CD8-positive, alpha-beta memory T cell (primary cell): ENCODE results near the gene NLGN1. TPM values are rescaled to one million over a fixed set of nuclear protein-coding genes. Genes with fewer than 3 reads are reported as not detected.

ENCODE experiments used
- CTCF ChIA-PET: fragments of 350-600 bp; sonication (Branson Sonifier 250); formaldehyde crosslinking; loops from one replicate; lab custom pipeline; 2021; ENCODE audit warnings: antibody characterized with exemption; lab: Charles Lee
- POLR2A ChIA-PET: fragments of 350-600 bp; sonication (Branson Sonifier 250); formaldehyde crosslinking; loops from one replicate; lab custom pipeline; 2021; ENCODE audit warnings: antibody characterized with exemption; lab: Charles Lee
- DNase-seq, 5 donors: peaks; one replicate each; pipeline versions ENCODE4 v3.0.0 to v3.0.0-alpha.2; 2020 to 2022; ENCODE audit warnings: mixed read lengths in 1 of 5
- H3K27ac ChIP-seq: one replicate; pipeline ENCODE4 v1.7.0; 2013; ENCODE audit warnings: low read depth, mild to moderate bottlenecking, low read length, moderate library complexity
- H3K27me3 ChIP-seq: 2 replicates; pipeline ENCODE4 v1.7.0; 2013; ENCODE audit warnings: low read length, mild to moderate bottlenecking; ENCODE audit not compliant: insufficient read depth, poor library complexity, severe bottlenecking
- H3K36me3 ChIP-seq: 2 replicates; pipeline ENCODE4 v1.7.0; 2013; ENCODE audit warnings: mild to moderate bottlenecking, low read length, moderate library complexity; ENCODE audit not compliant: insufficient read depth
- H3K4me1 ChIP-seq: 2 replicates; pipeline ENCODE4 v1.7.0; 2013; ENCODE audit warnings: mild to moderate bottlenecking, low read length, moderate library complexity; ENCODE audit not compliant: insufficient read depth
- H3K4me3 ChIP-seq: 2 replicates; pipeline ENCODE4 v1.7.0; 2013; ENCODE audit warnings: mild to moderate bottlenecking, low read length
- H3K9me3 ChIP-seq: 2 replicates; pipeline ENCODE4 v1.7.0; 2013; ENCODE audit warnings: mild to moderate bottlenecking, low read length
- H3K27ac Mint-ChIP-seq, 8 donors: one replicate each; pipeline ENCODE4 v1.8.0; 2020 to 2021; ENCODE audit warnings: mixed read lengths in 8 of 8, mild to moderate bottlenecking in 6 of 8, inconsistent platforms in 3 of 8, moderate library complexity in 3 of 8
- H3K27me3 Mint-ChIP-seq, 2 donors: one replicate each; pipeline ENCODE4 v1.8.0; 2020 to 2021; ENCODE audit warnings: mixed read lengths in 2 of 2, mild to moderate bottlenecking in 1 of 2, moderate library complexity in 1 of 2
- H3K36me3 Mint-ChIP-seq, 3 donors: one replicate each; pipeline ENCODE4 v1.8.0; 2020 to 2021; ENCODE audit warnings: mixed read lengths in 3 of 3, inconsistent platforms in 1 of 3, mild to moderate bottlenecking in 1 of 3
- H3K4me1 Mint-ChIP-seq, 3 donors: one replicate each; pipeline ENCODE4 v1.8.0; 2020 to 2021; ENCODE audit warnings: mixed read lengths in 3 of 3, inconsistent platforms in 1 of 3, mild to moderate bottlenecking in 1 of 3
- H3K4me3 Mint-ChIP-seq, 7 donors: one replicate each; pipeline ENCODE4 v1.8.0; 2020 to 2021; ENCODE audit warnings: mixed read lengths in 7 of 7, mild to moderate bottlenecking in 6 of 7, moderate library complexity in 4 of 7, inconsistent platforms in 2 of 7
- H3K9me3 Mint-ChIP-seq, 5 donors: one replicate each; pipeline ENCODE4 v1.8.0; 2020 to 2022; ENCODE audit warnings: mixed read lengths in 5 of 5, mild to moderate bottlenecking in 3 of 5, moderate library complexity in 2 of 5, inconsistent platforms in 1 of 5
- polyA plus RNA-seq: library from polyadenylated mRNA; unstranded; fragments of 300-500 nt; fragmentation: Illumina TruSeq; gene quantifications from one replicate; pipeline ENCODE4 v1.2.3, GENCODE V29; 2021
- total RNA-seq, 2 experiments: library from RNA; stranded (reverse); gene quantifications; one replicate each; pipeline ENCODE4 v1.2.3, GENCODE V29; 2021

The NLGN1 gene
- total and polyA plus RNA-seq, 3 experiments from 2014 or later, result not detected

- Mint-ChIP-seq H3K27me3 (peaks cover 0 to 1% of the 10 kb centered on the region in 2 donors), H3K36me3 (no peaks in the 10 kb centered on the region), H3K4me3 (no peak overlapping the region), H3K9me3 (peaks cover 0 to 4% (median 2%) of the 10 kb centered on the region in 5 donors), H3K27ac (no peak overlapping the region), H3K4me1 (no peaks in the 10 kb centered on the region)
- CTCF ChIA-PET, result no interaction called here
- Histone ChIP-seq H3K36me3 (no peaks in the 10 kb centered on the region), H3K9me3 (no peaks in the 10 kb centered on the region), H3K4me3 (no peak overlapping the region), H3K27me3 (no peaks in the 10 kb centered on the region), H3K27ac (no peak overlapping the region), H3K4me1 (no peaks in the 10 kb centered on the region)
- DNase-seq, result no peak
- POLR2A ChIA-PET, result no interaction called here
Measured at GRCh38 chr3:173410436-173410835, 12.9 kb downstream of the NLGN1 start.

GRCh38 chr3:173410849-173411248 is 13.3 kb downstream of the NLGN1 start:
- Mint-ChIP-seq H3K36me3 (no peaks in the 10 kb centered on the region), H3K27me3 (peaks cover 0 to 1% of the 10 kb centered on the region in 2 donors), H3K9me3 (peaks cover 0 to 4% (median 2%) of the 10 kb centered on the region in 5 donors), H3K4me1 (no peaks in the 10 kb centered on the region), H3K27ac (no peak overlapping the region), H3K4me3 (no peak overlapping the region)
- Histone ChIP-seq H3K4me3 (no peak overlapping the region), H3K36me3 (no peaks in the 10 kb centered on the region), H3K27me3 (no peaks in the 10 kb centered on the region), H3K27ac (no peak overlapping the region), H3K9me3 (no peaks in the 10 kb centered on the region), H3K4me1 (no peaks in the 10 kb centered on the region)
- ChIA-PET CTCF (no interaction called here), POLR2A (no interaction called here)
- no peak for DNase-seq

GRCh38 chr3:173411375-173411973 is 13.9 kb downstream of the NLGN1 start:
- no peaks in the 10 kb centered on the region for H3K36me3 Mint-ChIP-seq
- peaks cover 0 to 4% (median 2%) of the 10 kb centered on the region in 5 donors for H3K9me3 Mint-ChIP-seq
- DNase-seq, result no peak

GRCh38 chr3:173416070-173416469 is 18.5 kb downstream of the NLGN1 start:
- no peaks in the 10 kb centered on the region for H3K36me3 ChIP-seq
- H3K9me3 Mint-ChIP-seq, result peaks cover 0 to 5% (median 0%) of the 10 kb centered on the region in 5 donors
- no peaks in the 10 kb centered on the region for H3K27me3 ChIP-seq
- H3K4me1 Mint-ChIP-seq, result no peaks in the 10 kb centered on the region
- ChIA-PET CTCF (no interaction called here), POLR2A (no interaction called here)
- DNase-seq, result no peak
- H3K27ac ChIP-seq, result no peak overlapping the region
- no peaks in the 10 kb centered on the region for H3K9me3 ChIP-seq
- H3K4me1 ChIP-seq, result no peaks in the 10 kb centered on the region
- H3K4me3 ChIP-seq, result no peak overlapping the region
- H3K27me3 Mint-ChIP-seq, result no peaks in the 10 kb centered on the region
- no peak overlapping the region for H3K4me3 Mint-ChIP-seq
- no peak overlapping the region for H3K27ac Mint-ChIP-seq
- H3K36me3 Mint-ChIP-seq, result no peaks in the 10 kb centered on the region

More at GRCh38 chr3:173411375-173411973, 13.9 kb downstream of the NLGN1 start:
- no peak overlapping the region for H3K27ac Mint-ChIP-seq
- H3K36me3 ChIP-seq, result no peaks in the 10 kb centered on the region
- ChIA-PET POLR2A (no interaction called here), CTCF (no interaction called here)
- H3K9me3 ChIP-seq, result no peaks in the 10 kb centered on the region
- H3K4me3 Mint-ChIP-seq, result no peak overlapping the region
- H3K27ac ChIP-seq, result no peak overlapping the region
- no peak overlapping the region for H3K4me3 ChIP-seq
- no peaks in the 10 kb centered on the region for H3K27me3 ChIP-seq
- no peaks in the 10 kb centered on the region for H3K4me1 Mint-ChIP-seq
- no peaks in the 10 kb centered on the region for H3K4me1 ChIP-seq
- H3K27me3 Mint-ChIP-seq, result peaks cover 0 to 1% of the 10 kb centered on the region in 2 donors

GRCh38 chr3:173429076-173429475 is 31.5 kb downstream of the NLGN1 start:
- POLR2A ChIA-PET, result no interaction called here
- no peak overlapping the region for H3K27ac Mint-ChIP-seq
- H3K36me3 Mint-ChIP-seq, result no peaks in the 10 kb centered on the region
- H3K4me3 ChIP-seq, result no peak overlapping the region
- DNase-seq, result no peak
- H3K4me3 Mint-ChIP-seq, result no peak overlapping the region
- CTCF ChIA-PET, result no interaction called here
- H3K27ac ChIP-seq, result no peak overlapping the region
- H3K9me3 ChIP-seq, result no peaks in the 10 kb centered on the region
- no peaks in the 10 kb centered on the region for H3K36me3 ChIP-seq
- H3K27me3 ChIP-seq, result no peaks in the 10 kb centered on the region
- no peaks in the 10 kb centered on the region for H3K27me3 Mint-ChIP-seq
- no peaks in the 10 kb centered on the region for H3K4me1 Mint-ChIP-seq
- H3K9me3 Mint-ChIP-seq, result peaks cover 11 to 27% (median 18%) of the 10 kb centered on the region in 5 donors
- H3K4me1 ChIP-seq, result no peaks in the 10 kb centered on the region

GRCh38 chr3:173429527-173429926 is 32.0 kb downstream of the NLGN1 start:
- Histone ChIP-seq H3K36me3 (no peaks in the 10 kb centered on the region), H3K4me3 (no peak overlapping the region), H3K4me1 (no peaks in the 10 kb centered on the region), H3K9me3 (no peaks in the 10 kb centered on the region), H3K27ac (no peak overlapping the region), H3K27me3 (no peaks in the 10 kb centered on the region)
- CTCF ChIA-PET, result no interaction called here
- Mint-ChIP-seq H3K27me3 (no peaks in the 10 kb centered on the region), H3K4me3 (no peak overlapping the region), H3K36me3 (no peaks in the 10 kb centered on the region), H3K9me3 (peaks cover 11 to 27% (median 18%) of the 10 kb centered on the region in 5 donors), H3K4me1 (no peaks in the 10 kb centered on the region), H3K27ac (no peak overlapping the region)
- POLR2A ChIA-PET, result no interaction called here
- no peak for DNase-seq

- Mint-ChIP-seq H3K36me3 (no peaks in the 10 kb centered on the region), H3K4me1 (no peaks in the 10 kb centered on the region), H3K4me3 (no peak overlapping the region), H3K27ac (no peak overlapping the region), H3K9me3 (peaks cover 11 to 25% (median 18%) of the 10 kb centered on the region in 5 donors), H3K27me3 (no peaks in the 10 kb centered on the region)
- H3K9me3 ChIP-seq, result no peaks in the 10 kb centered on the region
- no peak overlapping the region for H3K27ac ChIP-seq
- POLR2A ChIA-PET, result no interaction called here
- no peaks in the 10 kb centered on the region for H3K36me3 ChIP-seq
- H3K27me3 ChIP-seq, result no peaks in the 10 kb centered on the region
- H3K4me1 ChIP-seq, result no peaks in the 10 kb centered on the region
- CTCF ChIA-PET, result no interaction called here
- no peak overlapping the region for H3K4me3 ChIP-seq
- no peak for DNase-seq
Measured at GRCh38 chr3:173430576-173430975, 33.0 kb downstream of the NLGN1 start.

- Histone ChIP-seq H3K27ac (no peak overlapping the region), H3K9me3 (no peaks in the 10 kb centered on the region), H3K4me3 (no peak overlapping the region), H3K36me3 (no peaks in the 10 kb centered on the region), H3K27me3 (no peaks in the 10 kb centered on the region), H3K4me1 (no peaks in the 10 kb centered on the region)
- no peak overlapping the region for H3K27ac Mint-ChIP-seq
- H3K27me3 Mint-ChIP-seq, result no peaks in the 10 kb centered on the region
- no peaks in the 10 kb centered on the region for H3K4me1 Mint-ChIP-seq
- DNase-seq, result no peak
- H3K4me3 Mint-ChIP-seq, result no peak overlapping the region
- H3K9me3 Mint-ChIP-seq, result peaks cover 0 to 15% (median 4%) of the 10 kb centered on the region in 5 donors
- H3K36me3 Mint-ChIP-seq, result no peaks in the 10 kb centered on the region
- ChIA-PET POLR2A (no interaction called here), CTCF (no interaction called here)
Measured at GRCh38 chr3:173439004-173439403, 41.5 kb downstream of the NLGN1 start.
